Neutrophil (primary cell): ENCODE measurements around the gene COL4A4.

ENCODE experiments used
- H3K27ac ChIP-seq: fragments of 200-600 bp; sonication (generic); 2 replicates; pipeline ENCODE4 v1.5.1; 2016; ENCODE audit warnings: mild to moderate bottlenecking, moderate library complexity
- H3K27me3 ChIP-seq: fragments of 200-600 bp; sonication (generic); 2 replicates; pipeline ENCODE4 v1.6.0; 2016; ENCODE audit warnings: mild to moderate bottlenecking
- H3K36me3 ChIP-seq: fragments of 200-600 bp; sonication (generic); 2 replicates; pipeline ENCODE4 v1.5.1; 2017
- H3K4me1 ChIP-seq, 2 experiments: fragments of 200-600 bp in 1 of 2; sonication (generic) in 1 of 2; 1 replicate in 1 of 2; 2 replicates in 1 of 2; pipeline versions ENCODE4 v1.5.1 to v1.6.1; 2013 to 2016; ENCODE audit warnings: low read depth in 1 of 2, low read length in 1 of 2, mild to moderate bottlenecking in 1 of 2, moderate library complexity in 1 of 2; ENCODE audit not compliant: control insufficient read depth in 1 of 2, insufficient read depth in 1 of 2
- H3K4me3 ChIP-seq, 2 experiments: fragments of 200-600 bp in 1 of 2; sonication (generic) in 1 of 2; 1 replicate in 1 of 2; 2 replicates in 1 of 2; pipeline ENCODE4 v1.5.1; 2013 to 2016; ENCODE audit warnings: low read depth in 1 of 2, low read length in 1 of 2, mild to moderate bottlenecking in 1 of 2, moderate library complexity in 1 of 2
- H3K9me3 ChIP-seq: fragments of 200-600 bp; sonication (generic); 2 replicates; pipeline ENCODE4 v1.5.1; 2016
- TF ChIP-seq, protein P1 (sequence below): fragments of 200-600 bp; sonication (generic); IDR thresholded peaks from 2 replicates; pipeline ENCODE4 v1.5.1; 2016; ENCODE audit warnings: antibody characterized with exemption

COL4A4 gene

DNA sequence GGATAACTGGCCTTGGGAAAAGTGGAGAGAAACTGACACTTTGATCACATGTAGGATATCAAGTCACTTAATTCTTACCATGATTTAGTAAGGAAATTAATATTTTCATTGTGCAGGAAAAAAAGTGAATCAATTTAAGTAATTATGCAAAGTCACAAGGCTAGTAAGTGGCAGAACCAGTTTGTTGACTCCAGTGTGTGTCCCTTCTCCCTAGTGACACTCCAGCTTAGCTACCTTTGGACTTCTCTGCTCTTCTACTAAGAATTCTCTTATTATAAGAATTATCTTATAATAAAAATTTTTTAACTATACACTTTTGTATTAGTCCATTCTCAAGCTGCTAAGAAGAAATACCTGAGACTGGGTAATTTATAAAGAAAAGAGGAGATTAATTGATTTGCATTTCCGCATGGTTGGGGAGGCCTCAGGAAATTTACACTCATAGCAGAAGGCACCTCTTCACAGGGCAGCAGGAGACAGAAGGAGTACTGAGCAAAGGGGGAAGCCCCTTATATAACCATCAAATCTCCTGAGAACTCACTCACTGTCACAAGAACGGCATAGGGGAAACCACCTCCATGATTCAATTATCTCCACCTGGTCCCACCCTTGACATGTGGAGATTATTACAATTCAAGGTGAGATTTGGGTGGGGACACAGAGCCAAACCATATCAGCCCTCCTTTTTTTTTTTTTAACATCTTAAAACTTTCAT lies 13.6 kb downstream of the COL4A4 start:
- Histone ChIP-seq H3K36me3 (no peaks in the 10 kb centered on the region), H3K9me3 (no peaks in the 10 kb centered on the region), H3K27ac (no peak overlapping the region), H3K27me3 (peaks cover under 1% of the 10 kb centered on the region), H3K4me1 (no peaks in the 10 kb centered on the region), H3K4me3 (no peak overlapping the region)
- TF ChIP-seq, protein P1, sequence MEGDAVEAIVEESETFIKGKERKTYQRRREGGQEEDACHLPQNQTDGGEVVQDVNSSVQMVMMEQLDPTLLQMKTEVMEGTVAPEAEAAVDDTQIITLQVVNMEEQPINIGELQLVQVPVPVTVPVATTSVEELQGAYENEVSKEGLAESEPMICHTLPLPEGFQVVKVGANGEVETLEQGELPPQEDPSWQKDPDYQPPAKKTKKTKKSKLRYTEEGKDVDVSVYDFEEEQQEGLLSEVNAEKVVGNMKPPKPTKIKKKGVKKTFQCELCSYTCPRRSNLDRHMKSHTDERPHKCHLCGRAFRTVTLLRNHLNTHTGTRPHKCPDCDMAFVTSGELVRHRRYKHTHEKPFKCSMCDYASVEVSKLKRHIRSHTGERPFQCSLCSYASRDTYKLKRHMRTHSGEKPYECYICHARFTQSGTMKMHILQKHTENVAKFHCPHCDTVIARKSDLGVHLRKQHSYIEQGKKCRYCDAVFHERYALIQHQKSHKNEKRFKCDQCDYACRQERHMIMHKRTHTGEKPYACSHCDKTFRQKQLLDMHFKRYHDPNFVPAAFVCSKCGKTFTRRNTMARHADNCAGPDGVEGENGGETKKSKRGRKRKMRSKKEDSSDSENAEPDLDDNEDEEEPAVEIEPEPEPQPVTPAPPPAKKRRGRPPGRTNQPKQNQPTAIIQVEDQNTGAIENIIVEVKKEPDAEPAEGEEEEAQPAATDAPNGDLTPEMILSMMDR, result no peak

DNA sequence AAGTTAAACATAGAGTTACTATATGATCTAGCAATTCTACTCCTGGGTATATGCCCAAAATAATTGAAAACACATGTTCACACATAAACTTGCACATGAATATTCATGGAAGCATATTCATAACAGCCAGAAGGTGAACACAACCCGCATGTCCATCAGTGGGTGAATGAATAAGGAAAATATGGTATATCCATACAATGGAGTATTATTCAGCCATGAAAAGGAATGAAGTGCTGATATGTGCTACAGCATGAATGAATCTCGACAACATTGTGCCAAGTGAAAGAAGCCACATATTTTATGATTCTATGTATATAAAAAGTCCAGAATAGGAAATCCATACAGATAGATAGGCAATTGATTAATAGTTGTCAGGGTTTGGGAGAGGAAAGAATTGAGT lies 15.9 kb downstream of the COL4A4 start:
- H3K4me1 ChIP-seq, result no peaks in the 10 kb centered on the region
- no peak overlapping the region for H3K4me3 ChIP-seq
- H3K27ac ChIP-seq, result no peak overlapping the region
- H3K27me3 ChIP-seq, result peaks cover 7% of the 10 kb centered on the region
- TF ChIP-seq, protein P1, result no peak
- no peaks in the 10 kb centered on the region for H3K36me3 ChIP-seq
- H3K9me3 ChIP-seq, result no peaks in the 10 kb centered on the region

DNA sequence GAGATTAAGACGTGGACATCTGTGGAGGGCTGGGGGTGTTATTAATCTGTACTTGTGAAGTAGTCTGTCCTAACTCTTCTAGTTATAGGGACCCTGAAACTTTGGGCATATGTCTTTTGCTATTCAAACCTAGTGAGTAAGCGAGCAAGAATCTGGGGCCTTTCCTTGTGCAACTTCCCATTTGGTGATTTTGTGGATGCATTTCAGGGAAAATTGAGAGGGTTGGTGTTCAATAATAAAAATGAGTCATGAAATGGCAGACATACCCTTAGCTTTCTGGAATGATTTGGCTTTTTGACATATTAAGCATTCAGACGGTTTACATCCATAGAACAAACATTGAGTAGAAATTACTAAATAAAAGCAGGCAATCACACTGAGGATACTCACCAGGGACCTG lies 17.0 kb downstream of the COL4A4 start:
- Histone ChIP-seq H3K4me1 (no peaks in the 10 kb centered on the region), H3K9me3 (no peaks in the 10 kb centered on the region), H3K27ac (no peak overlapping the region), H3K27me3 (peaks cover 7% of the 10 kb centered on the region), H3K36me3 (no peaks in the 10 kb centered on the region), H3K4me3 (no peak overlapping the region)
- TF ChIP-seq, protein P1, result no peak

DNA sequence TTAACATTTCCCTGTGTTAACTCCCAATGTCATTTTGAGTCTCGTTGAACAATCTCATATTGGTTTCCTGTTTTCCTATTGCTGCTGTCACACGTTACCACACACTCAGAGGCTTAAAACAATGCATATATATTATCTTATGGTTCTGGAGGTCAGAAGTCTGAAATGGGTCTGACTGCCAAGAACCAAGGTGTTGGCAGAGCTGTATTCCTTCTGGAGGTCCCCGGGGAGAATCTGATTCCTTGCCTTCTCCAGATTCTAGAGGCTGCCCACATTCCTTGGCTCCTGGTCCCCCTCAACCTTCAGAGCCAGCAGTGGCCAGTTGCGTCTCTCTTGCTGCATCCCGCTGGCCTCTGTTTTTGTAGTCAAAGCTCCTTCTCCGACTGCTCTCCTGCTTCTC lies 17.5 kb downstream of the COL4A4 start:
- H3K36me3 ChIP-seq, result no peaks in the 10 kb centered on the region
- no peak overlapping the region for H3K4me3 ChIP-seq
- no peak overlapping the region for H3K27ac ChIP-seq
- peaks cover 7% of the 10 kb centered on the region for H3K27me3 ChIP-seq
- H3K9me3 ChIP-seq, result no peaks in the 10 kb centered on the region
- no peaks in the 10 kb centered on the region for H3K4me1 ChIP-seq
- TF ChIP-seq, protein P1, result no peak

DNA sequence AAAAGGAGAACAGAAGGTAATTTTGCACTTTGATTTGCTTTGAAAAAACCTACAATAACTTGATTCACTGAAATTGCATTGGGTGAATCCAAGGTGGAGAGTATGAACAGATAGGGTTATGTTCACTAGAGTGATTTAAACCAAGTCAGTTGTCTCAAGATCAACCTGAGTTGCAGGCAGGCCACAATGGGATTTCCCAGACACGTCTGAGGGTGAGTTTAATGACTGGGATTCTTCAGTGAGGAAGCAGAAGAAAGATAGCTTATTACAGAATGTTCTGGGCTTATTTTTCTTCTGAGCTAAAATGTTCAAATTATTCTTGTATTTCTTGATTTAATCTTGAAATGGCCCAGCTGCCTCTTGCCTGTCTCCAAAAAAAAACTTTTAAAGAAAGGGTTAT lies 20.1 kb downstream of the COL4A4 start:
- Histone ChIP-seq H3K4me3 (no peak overlapping the region), H3K27ac (no peak overlapping the region), H3K9me3 (no peaks in the 10 kb centered on the region), H3K4me1 (no peaks in the 10 kb centered on the region), H3K27me3 (peaks cover 7% of the 10 kb centered on the region), H3K36me3 (no peaks in the 10 kb centered on the region)
- TF ChIP-seq, protein P1, result no peak
